K562 (cell line): Measurements from ENCODE around the gene FTO. TPM values are rescaled to one million over a fixed set of nuclear protein-coding genes. Genes with fewer than 3 reads are reported as not detected.

ENCODE experiments used
- ATAC-seq: fragments of 200-7000 bp; cut with Tn5 transposase; 3 replicates; pipeline ENCODE4 v1.9.1; 2020; ENCODE audit warnings: moderate library complexity
- BruUV-seq: library from RNA; stranded (reverse); fragments of 400-500 nt; replicated peaks from 2 replicates; lab custom pipeline; 2021; lab: Mats Ljungman, UMichigan
- CTCF ChIA-PET: fragments of 300-600 bp; formaldehyde crosslinking; extraction: SDS; loops from one replicate; lab custom pipeline; 2021; ENCODE audit warnings: low intra/inter-chr PET ratio; lab: Yijun Ruan, JAX
- POLR2A ChIA-PET: fragments of 300-600, 350-650 bp; sonication (Branson Sonifier 250); formaldehyde crosslinking; extraction: SDS; loops from one replicate; lab custom pipeline; 2021; ENCODE audit warnings: antibody characterized with exemption, inconsistent platforms; lab: Yijun Ruan, JAX
- DNase-seq, 4 experiments: peaks; one replicate each; pipeline versions ENCODE4 v3.0.0 to v3.0.0-alpha.2; 2011 to 2018; ENCODE audit warnings: low spot score in 3 of 4, mixed read lengths in 3 of 4; ENCODE audit errors: extremely low read depth in 1 of 4
- FAIRE-seq: peaks from 2 replicates; lab custom pipeline; 2011; peaks lifted over from hg19 to GRCh38; lab: Jason Lieb, UNC
- H2AFZ ChIP-seq: 2 replicates; pipeline ENCODE4 v1.6.0; 2011; ENCODE audit warnings: low read depth, low read length, control low read depth, inconsistent platforms
- H3K27ac ChIP-seq: fragments of 200-600 bp; 3 replicates; pipeline ENCODE4 v1.8.0; 2011; ENCODE audit warnings: low read depth, mild to moderate bottlenecking, control low read depth, inconsistent platforms, low read length, moderate library complexity, mixed read lengths; ENCODE audit errors: extremely low read depth
- H3K27me3 ChIP-seq, 2 experiments: fragments of 300-600 bp in 1 of 2; 2 replicates in 1 of 2; 3 replicates in 1 of 2; pipeline versions ENCODE4 v1.6.0 to v1.8.0; 2011; ENCODE audit warnings: inconsistent platforms in 2 of 2, low read length in 2 of 2, mild to moderate bottlenecking in 1 of 2, mixed read lengths in 1 of 2, moderate library complexity in 1 of 2; ENCODE audit not compliant: control insufficient read depth in 2 of 2, insufficient read depth in 2 of 2
- H3K36me3 ChIP-seq: fragments of 300-600 bp; 3 replicates; pipeline ENCODE4 v1.8.0; 2011; ENCODE audit warnings: mild to moderate bottlenecking, low read length, inconsistent platforms; ENCODE audit not compliant: control insufficient read depth, insufficient read depth
- H3K4me1 ChIP-seq, 2 experiments: fragments of 200-600 bp in 1 of 2; replicated peaks in 1 of 2; 2 replicates in 1 of 2; 3 replicates in 1 of 2; pipeline versions ENCODE4 v1.5.1 to v1.8.0; 2011; ENCODE audit warnings: inconsistent platforms in 2 of 2, low read length in 2 of 2, mild to moderate bottlenecking in 1 of 2, mixed read lengths in 1 of 2, moderate library complexity in 1 of 2; ENCODE audit not compliant: control insufficient read depth in 2 of 2, insufficient read depth in 2 of 2
- H3K4me2 ChIP-seq: 2 replicates; pipeline ENCODE4 v1.6.1; 2011; ENCODE audit warnings: low read length, control low read depth, inconsistent platforms, mixed read lengths; ENCODE audit not compliant: insufficient read depth
- H3K4me3 ChIP-seq: fragments of 200-600 bp; sonication (generic), shearing (Covaris generic); 2 replicates; pipeline ENCODE4 v1.5.1; 2016; ENCODE audit warnings: control low read depth, inconsistent platforms
- H3K79me2 ChIP-seq: fragments of 200-600 bp; 3 replicates; pipeline ENCODE4 v1.8.0; 2011; ENCODE audit warnings: low read length, inconsistent platforms; ENCODE audit not compliant: control insufficient read depth, insufficient read depth
- H3K9ac ChIP-seq, 2 experiments: 2 replicates each; pipeline versions ENCODE4 v1.6.0 to v1.6.1; 2011; ENCODE audit warnings: low read depth in 2 of 2, low read length in 2 of 2, control low read depth in 1 of 2, inconsistent platforms in 1 of 2, mild to moderate bottlenecking in 1 of 2, mixed read lengths in 1 of 2; ENCODE audit not compliant: insufficient read depth in 1 of 2
- H3K9me1 ChIP-seq: one replicate; pipeline ENCODE4 v1.6.0; 2011; ENCODE audit warnings: inconsistent platforms, mild to moderate bottlenecking, low read length, moderate library complexity; ENCODE audit not compliant: control insufficient read depth, insufficient read depth
- H3K9me3 ChIP-seq: replicated peaks from 2 replicates; pipeline ENCODE4 v1.5.1; 2011; ENCODE audit warnings: low read depth, low read length, inconsistent platforms; ENCODE audit not compliant: control insufficient read depth, insufficient read depth
- H4K20me1 ChIP-seq: replicated peaks from 2 replicates; pipeline ENCODE4 v1.6.1; 2011; ENCODE audit warnings: low read length, inconsistent platforms, mixed read lengths; ENCODE audit not compliant: control insufficient read depth, insufficient read depth
- CREBBP ChIP-seq: IDR thresholded peaks from one replicate; pipeline ENCODE4 v1.6.1; 2012; ENCODE audit warnings: low read depth, mild to moderate bottlenecking, control low read depth, inconsistent platforms, low read length
- HCFC1 ChIP-seq: IDR thresholded peaks from 2 replicates; pipeline ENCODE4 v1.6.1; 2012; ENCODE audit warnings: low read depth, low read length, improper control_type of control experiment
- HNRNPL ChIP-seq: fragments of 200-400 bp; formaldehyde crosslinking; IDR thresholded peaks from 2 replicates; pipeline ENCODE4 v1.6.1; 2017; ENCODE audit warnings: low read depth, mild to moderate bottlenecking, low read length
- MIER1 ChIP-seq: fragments of 450-650 bp; IDR thresholded peaks from 2 replicates; pipeline ENCODE4 v1.6.1; 2016; ENCODE audit warnings: antibody characterized with exemption, mild to moderate bottlenecking, low read depth
- MTA1 ChIP-seq: fragments of 450-650 bp; IDR thresholded peaks from 2 replicates; pipeline ENCODE4 v1.6.1; 2017; ENCODE audit warnings: borderline replicate concordance
- RBM34 ChIP-seq: fragments of 200-400 bp; formaldehyde crosslinking; IDR thresholded peaks from 2 replicates; pipeline ENCODE4 v1.6.1; 2018; ENCODE audit warnings: low read length, borderline replicate concordance; ENCODE audit not compliant: insufficient read depth
- SMAD4 ChIP-seq: fragments of 250-450 bp; sonication (Bioruptor Pico); conservative IDR thresholded peaks from 2 replicates; pipeline ENCODE4 v1.8.0; 2021; ENCODE audit warnings: inconsistent platforms, mild to moderate bottlenecking, moderate library complexity
- TCFL5 ChIP-seq: fragments of 250-450 bp; sonication (Bioruptor Pico); conservative IDR thresholded peaks from 2 replicates; pipeline ENCODE4 v1.6.1; 2021; ENCODE audit warnings: mild to moderate bottlenecking, moderate library complexity, matching md5 sums
- ZNF224 ChIP-seq: sonication (generic); formaldehyde crosslinking; IDR thresholded peaks from 2 replicates; pipeline ENCODE4 v1.8.0; 2022; ENCODE audit warnings: mild to moderate bottlenecking, missing genetic modification reagents
- ZNF785 ChIP-seq: fragments of 250-450 bp; sonication (Bioruptor Pico); IDR thresholded peaks from 2 replicates; pipeline ENCODE4 v1.4.0; 2020; ENCODE audit warnings: mild to moderate bottlenecking
- WGBS: fragments of 100-300 bp; shearing (Covaris generic); methylation state at CpG from one replicate; pipeline ENCODE4 v1.1.6; 2016; ENCODE audit warnings: low coverage, mixed read lengths; ENCODE audit not compliant: insufficient coverage; ENCODE audit errors: missing lambda C conversion rate; 5-methylcytosine and 5-hydroxymethylcytosine counted together
- in situ Hi-C: fragments of 300-500 bp; cut with MboI; formaldehyde crosslinking; loops from 4 replicates; pipeline ENCODE4 v1.15.0; 2018; ENCODE audit warnings: inconsistent platforms, mixed read lengths
- intact Hi-C: fragments of 100-400 bp; cut with micrococcal nuclease; formaldehyde crosslinking; loops from 2 replicates; pipeline ENCODE4 v1.14.2; 2022
- polyA plus RNA-seq, 8 experiments: library from polyadenylated mRNA; depleted of rRNA in 4 of 8; stranded (reverse) in 5 of 8; unstranded in 3 of 8; fragments of >200 nt; fragmentation: Nextera tagmentation in 2 of 8; fragmentation: Illumina TruSeq in 1 of 8; extraction: Ambion mirVana in 2 of 8; extraction: Trizol in 1 of 8; gene quantifications; 2 replicates each; pipeline versions ENCODE4 v1.2.1 to v1.2.3, GENCODE V29; 2011 to 2014; ENCODE audit warnings: inconsistent platforms in 1 of 8, missing spikeins in 1 of 8
- total RNA-seq, 7 experiments: library from RNA; depleted of rRNA in 6 of 7; stranded (reverse); fragments of >200 nt in 6 of 7; fragmentation: Illumina TruSeq in 2 of 7; extraction: Trizol in 2 of 7; gene quantifications; 2 replicates each; pipeline versions ENCODE4 v1.2.1 to v1.2.3, GENCODE V29; 2011 to 2021; ENCODE audit warnings: low replicate concordance in 1 of 7
- TF ChIP-seq, protein P1 (sequence below), 2 experiments: fragments of 450-650 bp; IDR thresholded peaks; 2 replicates each; pipeline ENCODE4 v1.6.1; 2016; ENCODE audit warnings: mild to moderate bottlenecking in 2 of 2, borderline replicate concordance in 1 of 2, low read depth in 1 of 2, moderate library complexity in 1 of 2
- TF ChIP-seq, protein P2 (sequence below): fragments of 450-650 bp; formaldehyde crosslinking; conservative IDR thresholded peaks from 2 replicates; pipeline ENCODE4 v1.4.0; 2022; ENCODE audit warnings: mild to moderate bottlenecking, missing genetic modification characterization

FTO gene
- total and polyA plus RNA-seq, 9 of the 15 experiments (the other 6 are each of a cell fraction or from before 2014, with no cell fraction given): 11.3 to 27.7 (median 25.5) TPM

DNA sequence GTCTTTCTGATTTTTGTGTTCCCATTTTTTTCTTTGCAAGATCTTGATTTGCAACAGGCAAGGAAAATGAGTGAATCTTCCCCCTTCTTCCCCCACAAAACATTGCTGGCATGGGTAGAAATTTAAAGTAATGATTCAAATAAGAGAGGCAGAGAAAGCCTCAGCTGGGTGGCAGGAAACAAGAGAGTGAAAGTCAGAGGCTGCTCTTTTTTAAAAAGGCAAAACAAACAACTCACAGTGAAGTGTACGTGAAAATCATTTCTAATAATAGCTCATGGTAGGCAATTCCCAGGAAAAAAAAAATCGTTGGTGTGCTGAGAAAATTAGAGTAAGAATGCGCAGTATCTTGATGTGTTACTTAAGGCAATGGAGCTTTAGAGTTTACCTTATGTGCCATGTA is 229.5 kb downstream of the FTO start:
- in situ Hi-C loops: loop anchor here (25.0 kb wide), 1 partner anchor 1079 kb away; no protein-coding TSS in a partner anchor
- no peak overlapping the region for H2AFZ ChIP-seq
- intact Hi-C loops: no loop called here
- POLR2A ChIA-PET: no interaction called here
- H3K79me2 ChIP-seq: no peaks in the 10 kb centered on the region
- H3K4me1 ChIP-seq: no peaks in the 10 kb centered on the region
- H3K27ac ChIP-seq: no peak overlapping the region
- H3K9ac ChIP-seq: no peak overlapping the region
- no peak for DNase-seq
- H4K20me1 ChIP-seq: no peaks in the 10 kb centered on the region
- H3K4me2 ChIP-seq: no peak overlapping the region
- no peaks in the 10 kb centered on the region for H3K36me3 ChIP-seq
- H3K9me1 ChIP-seq: no peaks in the 10 kb centered on the region
- ATAC-seq: no peak
- BruUV-seq: no TSS peak
- no peaks in the 10 kb centered on the region for H3K27me3 ChIP-seq
- 46% methylated on average over 3 of the region's 3 CpGs for WGBS
- CTCF ChIA-PET: no interaction called here
- no peaks in the 10 kb centered on the region for H3K9me3 ChIP-seq
- FAIRE-seq: no peak
- H3K4me3 ChIP-seq: no peak overlapping the region
- TF ChIP-seq, protein P1, sequence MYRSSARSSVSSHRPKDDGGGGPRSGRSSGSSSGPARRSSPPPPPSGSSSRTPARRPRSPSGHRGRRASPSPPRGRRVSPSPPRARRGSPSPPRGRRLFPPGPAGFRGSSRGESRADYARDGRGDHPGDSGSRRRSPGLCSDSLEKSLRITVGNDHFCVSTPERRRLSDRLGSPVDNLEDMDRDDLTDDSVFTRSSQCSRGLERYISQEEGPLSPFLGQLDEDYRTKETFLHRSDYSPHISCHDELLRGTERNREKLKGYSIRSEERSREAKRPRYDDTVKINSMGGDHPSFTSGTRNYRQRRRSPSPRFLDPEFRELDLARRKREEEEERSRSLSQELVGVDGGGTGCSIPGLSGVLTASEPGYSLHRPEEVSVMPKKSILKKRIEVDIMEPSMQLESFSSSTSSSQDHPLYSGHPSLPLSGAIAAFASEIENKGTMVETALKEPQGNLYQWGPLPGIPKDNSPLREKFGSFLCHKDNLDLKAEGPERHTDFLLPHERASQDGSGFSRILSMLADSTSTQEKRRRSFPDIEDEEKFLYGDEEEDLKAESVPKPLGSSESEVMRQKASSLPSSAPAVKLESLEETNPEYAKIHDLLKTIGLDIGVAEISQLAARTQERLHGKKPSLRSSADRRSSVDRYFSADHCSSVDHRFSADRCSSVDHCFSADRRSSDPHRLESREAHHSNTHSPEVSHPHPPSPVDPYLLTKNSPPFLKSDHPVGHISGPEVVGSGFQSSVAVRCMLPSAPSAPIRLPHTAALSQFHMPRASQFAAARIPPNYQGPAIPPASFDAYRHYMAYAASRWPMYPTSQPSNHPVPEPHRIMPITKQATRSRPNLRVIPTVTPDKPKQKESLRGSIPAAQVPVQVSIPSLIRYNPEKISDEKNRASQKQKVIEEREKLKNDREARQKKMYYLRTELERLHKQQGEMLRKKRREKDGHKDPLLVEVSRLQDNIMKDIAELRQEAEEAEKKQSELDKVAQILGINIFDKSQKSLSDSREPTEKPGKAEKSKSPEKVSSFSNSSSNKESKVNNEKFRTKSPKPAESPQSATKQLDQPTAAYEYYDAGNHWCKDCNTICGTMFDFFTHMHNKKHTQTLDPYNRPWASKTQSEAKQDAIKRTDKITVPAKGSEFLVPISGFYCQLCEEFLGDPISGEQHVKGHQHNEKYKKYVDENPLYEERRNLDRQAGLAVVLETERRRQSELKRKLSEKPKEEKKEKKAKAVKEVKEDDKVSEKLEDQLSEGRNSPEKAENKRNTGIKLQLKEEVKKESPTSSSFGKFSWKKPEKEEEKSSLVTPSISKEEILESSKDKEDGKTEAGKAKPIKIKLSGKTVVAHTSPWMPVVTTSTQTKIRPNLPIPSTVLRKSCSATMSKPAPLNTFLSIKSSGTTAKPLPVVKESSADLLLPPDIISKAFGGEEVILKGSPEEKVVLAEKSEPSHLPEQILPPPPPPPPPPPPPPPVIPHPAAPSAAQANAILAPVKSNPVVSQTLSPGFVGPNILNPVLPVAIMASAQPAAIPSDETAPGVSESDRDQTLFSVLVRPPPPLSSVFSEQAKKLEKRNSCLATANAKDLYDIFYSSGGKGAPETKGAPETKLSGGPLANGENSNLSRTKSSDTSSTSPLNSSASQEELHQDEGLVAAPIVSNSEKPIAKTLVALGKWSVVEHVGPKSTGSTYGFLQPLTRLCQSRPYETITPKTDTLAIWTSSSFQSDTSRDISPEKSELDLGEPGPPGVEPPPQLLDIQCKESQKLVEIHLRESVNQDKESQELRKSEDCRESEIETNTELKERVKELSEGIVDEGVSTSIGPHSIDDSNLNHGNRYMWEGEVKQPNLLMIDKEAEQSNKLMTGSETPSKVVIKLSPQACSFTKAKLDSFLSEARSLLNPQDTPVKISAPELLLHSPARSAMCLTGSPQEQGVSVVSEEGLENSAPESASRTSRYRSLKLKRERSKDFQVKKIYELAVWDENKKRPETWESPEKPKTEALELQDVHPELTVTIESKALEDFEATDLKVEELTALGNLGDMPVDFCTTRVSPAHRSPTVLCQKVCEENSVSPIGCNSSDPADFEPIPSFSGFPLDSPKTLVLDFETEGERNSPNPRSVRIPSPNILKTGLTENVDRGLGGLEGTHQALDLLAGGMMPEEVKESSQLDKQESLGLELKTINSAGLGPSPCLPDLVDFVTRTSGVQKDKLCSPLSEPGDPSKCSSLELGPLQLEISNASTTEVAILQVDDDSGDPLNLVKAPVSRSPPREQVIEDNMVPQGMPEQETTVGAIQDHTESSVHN (IDR thresholded peaks at IDR 0.05; ENCODE audit: borderline replicate concordance in 1 of 2, low read depth in 1 of 2): no peak
- TF ChIP-seq, protein P2, sequence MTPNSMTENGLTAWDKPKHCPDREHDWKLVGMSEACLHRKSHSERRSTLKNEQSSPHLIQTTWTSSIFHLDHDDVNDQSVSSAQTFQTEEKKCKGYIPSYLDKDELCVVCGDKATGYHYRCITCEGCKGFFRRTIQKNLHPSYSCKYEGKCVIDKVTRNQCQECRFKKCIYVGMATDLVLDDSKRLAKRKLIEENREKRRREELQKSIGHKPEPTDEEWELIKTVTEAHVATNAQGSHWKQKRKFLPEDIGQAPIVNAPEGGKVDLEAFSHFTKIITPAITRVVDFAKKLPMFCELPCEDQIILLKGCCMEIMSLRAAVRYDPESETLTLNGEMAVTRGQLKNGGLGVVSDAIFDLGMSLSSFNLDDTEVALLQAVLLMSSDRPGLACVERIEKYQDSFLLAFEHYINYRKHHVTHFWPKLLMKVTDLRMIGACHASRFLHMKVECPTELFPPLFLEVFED (CRISPR knock-in tag): no peak
- no peak for TF ChIP-seq RBM34
- no peak for TF ChIP-seq TCFL5
- no peak for TF ChIP-seq MTA1
- TF ChIP-seq ZNF785 (CRISPR knock-in tag): no peak
- TF ChIP-seq MIER1: no peak
- TF ChIP-seq HCFC1: no peak
- no peak for TF ChIP-seq SMAD4
- TF ChIP-seq HNRNPL: no peak
- no peak for TF ChIP-seq CREBBP
- no peak for TF ChIP-seq ZNF224 (CRISPR knock-in tag)
